Measurements from ENCODE around the gene NCEH1. TPM values are rescaled to one million over a fixed set of nuclear protein-coding genes. Genes with fewer than 3 reads are reported as not detected.

Gene NCEH1
- total RNA-seq, 2 donors from 2014 or later, result 14.1 to 16.5 TPM

- DNase-seq, result no peak
- H3K9me3 Mint-ChIP-seq, result peaks cover 4% of the 10 kb centered on the region
- no peaks in the 10 kb centered on the region for H3K4me1 Mint-ChIP-seq
- no peak for TF ChIP-seq CTCF (conservative IDR thresholded peaks at IDR 0.05)
- Histone ChIP-seq H3K27ac (ENCODE audit: low read depth, low read length) (no peak overlapping the region), H3K4me1 (ENCODE audit: control insufficient read depth, insufficient read depth, low read length) (no peaks in the 10 kb centered on the region), H3K9ac (ENCODE audit: extremely low read depth, low read length, poor library complexity, severe bottlenecking) (no peak overlapping the region), H3K9me3 (ENCODE audit: control insufficient read depth, low read length) (peaks cover 8% of the 10 kb centered on the region), H3K27me3 (ENCODE audit: control insufficient read depth, insufficient read depth, low read length, poor library complexity, severe bottlenecking) (no peaks in the 10 kb centered on the region), H3K36me3 (ENCODE audit: control insufficient read depth, insufficient read depth, low read length) (no peaks in the 10 kb centered on the region), H3K4me3 (ENCODE audit: low read length) (no peak overlapping the region)
- WGBS, 2 experiments (ENCODE audit: insufficient coverage in 1 of 2, insufficient read length in 1 of 2), result 92 to 100% methylated on average over 2 to 3 of the region's 3 CpGs
- H3K36me3 Mint-ChIP-seq (ENCODE audit: low read depth), result no peaks in the 10 kb centered on the region
- H3K27me3 Mint-ChIP-seq (ENCODE audit: insufficient read depth), result no peaks in the 10 kb centered on the region
- no peak overlapping the region for H3K27ac Mint-ChIP-seq
- no peak overlapping the region for H3K4me3 Mint-ChIP-seq
These were observed 130.0 kb downstream of the NCEH1 start for GRCh38 chr3:172580680-172581401.

Other genes with a start within 250 kb of the NCEH1 start
- gene TNFSF10, start 187.6 kb downstream of the NCEH1 start, total RNA-seq, result under 1 TPM in 1 of 2 donors, not detected in 1; 0.51 TPM
- gene ECT2, start 39.7 kb upstream of the NCEH1 start, total RNA-seq, result 100 to 1,000 TPM in 1 of 2 donors, 10 to 100 TPM in 1; 90.3 to 141 TPM

Data from endodermal cell (in vitro differentiated cells).